Left colon (tissue), 2 donors: ENCODE results near the gene ANKRD30B. TPM values are rescaled to one million over a fixed set of nuclear protein-coding genes. Genes with fewer than 3 reads are reported as not detected.
"Not testable (repeated sequence)": the region's sequence is repeated elsewhere in the genome, so short reads cannot be mapped to it uniquely, and the experiment has no call there.

ENCODE experiments used
- ATAC-seq: fragments of 200-7000 bp; cut with Tn5 transposase; one replicate; pipeline ENCODE4 v1.9.1; 2020; ENCODE audit warnings: mild to moderate bottlenecking, moderate library complexity
- DNase-seq, 2 donors: peaks; one replicate each; pipeline ENCODE4 v3.0.0-alpha.2; 2020
- intact Hi-C, 2 donors: fragments of 100-400 bp; cut with DNase I in 1 of 2; cut with micrococcal nuclease in 1 of 2; formaldehyde crosslinking; loops; one replicate each; pipeline versions ENCODE4 v1.11.2 to v1.14.0; 2022; cut with DNase I, micrococcal nuclease
- microRNA-seq, 2 donors: library from miRNA; unstranded; fragments of <30 nt; microRNA quantifications; one replicate each; pipeline versions ENCODE4 v1.1.0 to v1.2.0, GENCODE V29; 2020
- total RNA-seq, 2 donors: library from RNA; stranded (reverse); fragmentation: NEBNext Ultra II Directional; extraction: Animal tissue kit (Norgen Biotek cat#: 25700); gene quantifications; one replicate each; pipeline ENCODE4 v1.2.1, GENCODE V29; 2021
- donor health status: DM: no; HTN: no; CAD: no.
- donor health status: DM: yes; HTN: yes; CAD: no.

The ANKRD30B gene
- total RNA-seq, 2 donors from 2014 or later: 0.24 TPM; not detected in 1

GRCh38 chr18:14811081-14811480 is 63.1 kb downstream of the ANKRD30B start:
- DNase-seq, ATAC-seq, intact Hi-C loops: not testable (repeated sequence)

- DNase-seq, ATAC-seq, intact Hi-C loops: not testable (repeated sequence)
Measured at GRCh38 chr18:14826972-14827632, 79.1 kb downstream of the ANKRD30B start.

GRCh38 chr18:14841607-14842006 is 93.6 kb downstream of the ANKRD30B start:
- DNase-seq, ATAC-seq, intact Hi-C loops: not testable (repeated sequence)

- intact Hi-C loops, DNase-seq: not testable (repeated sequence)
- ATAC-seq: peak; percentile 37
Measured at GRCh38 chr18:14851533-14851932, 103.6 kb downstream of the ANKRD30B start.

- intact Hi-C loops, ATAC-seq, DNase-seq: not testable (repeated sequence)
Measured at GRCh38 chr18:14855634-14856033, 107.7 kb downstream of the ANKRD30B start.

GRCh38 chr18:14856256-14856655 is 108.3 kb downstream of the ANKRD30B start:
- DNase-seq, ATAC-seq, intact Hi-C loops: not testable (repeated sequence)

- DNase-seq, intact Hi-C loops, ATAC-seq: not testable (repeated sequence)
Measured at GRCh38 chr18:14858514-14858913, 110.5 kb downstream of the ANKRD30B start.

- intact Hi-C loops, ATAC-seq, DNase-seq: not testable (repeated sequence)
Measured at GRCh38 chr18:14859995-14860394, 112.0 kb downstream of the ANKRD30B start.

GRCh38 chr18:14866426-14866825 is 118.5 kb downstream of the ANKRD30B start:
- intact Hi-C loops, ATAC-seq, DNase-seq: not testable (repeated sequence)

GRCh38 chr18:14867988-14868387 is 120.0 kb downstream of the ANKRD30B start:
- ATAC-seq, intact Hi-C loops, DNase-seq: not testable (repeated sequence)

- intact Hi-C loops, DNase-seq, ATAC-seq: not testable (repeated sequence)
Measured at GRCh38 chr18:14868825-14869224, 120.9 kb downstream of the ANKRD30B start.

GRCh38 chr18:14878826-14879225 is 130.9 kb downstream of the ANKRD30B start:
- intact Hi-C loops, ATAC-seq: not testable (repeated sequence)

GRCh38 chr18:14900435-14900834 is 152.5 kb downstream of the ANKRD30B start:
- ATAC-seq (no peak), DNase-seq (no peak)
- intact Hi-C loops: no loop called here

More at GRCh38 chr18:14878826-14879225, 130.9 kb downstream of the ANKRD30B start:
- DNase-seq: not testable (repeated sequence)

Small RNAs within 50 kb of the gene (microRNA-seq; reads per million reads assigned to microRNA genes)
- 0 reads per million in 2 donors for gene MIR3156-2

Other genes starting within 250 kb of the ANKRD30B start
- not detected for gene POTEC, start 204.6 kb upstream of the ANKRD30B start, total RNA-seq